Stimulated activated CD4-positive, alpha-beta T cell treated with anti-CD3 and anti-CD28 coated beads, Interleukin-1b, Interleukin-23, amount 100 ng/mL, for 24 hours (primary cell): ENCODE data around the gene CREBL2.
"Not testable (repeated sequence)": the region's sequence is repeated elsewhere in the genome, so short reads cannot be mapped to it uniquely, and the experiment has no call there.

Experiments
- DNase-seq, 4 experiments: peaks; one replicate each; pipeline ENCODE4 v3.0.0-alpha.2; 2020; ENCODE audit warnings: low read depth in 4 of 4, low spot score in 1 of 4

The CREBL2 gene

GRCh38 chr12:12635651-12636050, 24.0 kb downstream of the CREBL2 start:
- no peak for DNase-seq

- no peak for DNase-seq
Observed at GRCh38 chr12:12636641-12637040, 25.0 kb downstream of the CREBL2 start.

- DNase-seq = not testable (repeated sequence)
Observed at GRCh38 chr12:12639995-12640394, 28.3 kb downstream of the CREBL2 start.

GRCh38 chr12:12641650-12642049, 30.0 kb downstream of the CREBL2 start:
- no peak for DNase-seq

GRCh38 chr12:12642916-12643315, 31.2 kb downstream of the CREBL2 start:
- no peak for DNase-seq

- no peak for DNase-seq
Observed at GRCh38 chr12:12645485-12645884, 33.8 kb downstream of the CREBL2 start.

- DNase-seq = not testable (repeated sequence)
Observed at GRCh38 chr12:12645968-12646367, 34.3 kb downstream of the CREBL2 start.

- DNase-seq = no peak
Observed at GRCh38 chr12:12646483-12647072, 34.9 kb downstream of the CREBL2 start.

GRCh38 chr12:12648284-12648683, 36.6 kb downstream of the CREBL2 start:
- no peak for DNase-seq

GRCh38 chr12:12648951-12649650, 37.4 kb downstream of the CREBL2 start:
- no peak for DNase-seq

- no peak for DNase-seq
Observed at GRCh38 chr12:12651752-12652151, 40.1 kb downstream of the CREBL2 start.

GRCh38 chr12:12652704-12653103, 41.0 kb downstream of the CREBL2 start:
- DNase-seq = not testable (repeated sequence)

- DNase-seq = no peak
Observed at GRCh38 chr12:12653922-12654321, 42.2 kb downstream of the CREBL2 start.

- no peak for DNase-seq
Observed at GRCh38 chr12:12654691-12655460, 43.2 kb downstream of the CREBL2 start.

GRCh38 chr12:12660201-12660600, 48.5 kb downstream of the CREBL2 start:
- DNase-seq = no peak

GRCh38 chr12:12661086-12661856, 49.6 kb downstream of the CREBL2 start:
- no peak for DNase-seq

GRCh38 chr12:12663644-12664294, 52.1 kb downstream of the CREBL2 start:
- no peak for DNase-seq

- DNase-seq = no peak
Observed at GRCh38 chr12:12665194-12665593, 53.5 kb downstream of the CREBL2 start.

- no peak for DNase-seq
Observed at GRCh38 chr12:12668005-12668404, 56.3 kb downstream of the CREBL2 start.

- DNase-seq = no peak
Observed at GRCh38 chr12:12669020-12669419, 57.3 kb downstream of the CREBL2 start.
